ENCODE results near the gene LEMD1. TPM values are rescaled to one million over a fixed set of nuclear protein-coding genes. Genes with fewer than 3 reads are reported as not detected.

Gene LEMD1
- total RNA-seq, 1 experiment from 2014 or later: not detected

DNA sequence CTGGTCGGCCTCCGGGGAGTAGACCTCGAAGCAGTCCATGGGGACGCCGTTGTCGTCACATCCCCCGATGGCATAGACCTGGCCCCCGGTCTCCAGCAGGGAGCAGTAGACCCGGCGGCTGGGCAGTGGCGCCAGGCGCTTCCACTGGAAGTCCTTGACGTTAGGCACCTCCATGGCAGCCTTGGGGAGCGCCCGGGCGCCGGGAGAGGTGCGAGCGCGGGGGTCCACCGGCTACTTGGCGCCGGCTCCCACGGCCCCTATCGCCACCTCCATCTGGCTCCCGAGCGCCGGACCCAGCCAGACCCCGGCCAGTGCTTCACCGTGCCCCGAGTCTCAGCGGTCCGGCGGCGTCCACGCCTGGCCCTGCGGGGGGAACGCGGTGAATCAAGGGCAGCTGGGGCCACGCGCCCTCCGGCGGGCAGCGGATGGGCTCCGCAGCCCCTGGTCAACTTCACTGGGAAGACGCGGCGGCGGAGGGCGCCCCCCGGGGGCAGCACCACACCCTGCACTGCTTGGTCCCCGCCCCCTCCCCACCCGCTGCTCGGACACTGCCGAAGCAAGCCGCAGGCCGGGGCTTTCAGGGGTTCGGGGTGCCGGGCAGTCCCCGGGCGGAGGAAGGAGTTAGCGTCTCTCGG is 78.3 kb downstream of the LEMD1 start:
- Histone ChIP-seq H3K79me2 (ENCODE audit: low read length) (no peaks in the 10 kb centered on the region), H3K4me2 (ENCODE audit: low read length) (peak overlapping the region; percentile 84), H2AFZ (ENCODE audit: low read length) (peak overlapping the region; percentile 83; the same call in 1 of the 2 replicates), H3K9ac (ENCODE audit: low read length) (no peak overlapping the region), H3K27me3 (ENCODE audit: low read length) (peaks cover 10% of the 10 kb centered on the region), H4K20me1 (ENCODE audit: low read length) (no peaks in the 10 kb centered on the region), H3K27ac (ENCODE audit: low read length) (no peak overlapping the region), H3K9me2 (replicated peaks; ENCODE audit: low read length) (no peaks in the 10 kb centered on the region), H3F3A (ENCODE audit: low read length, unreplicated experiment) (no peaks in the 10 kb centered on the region), H3K9me3 (ENCODE audit: low read length) (no peaks in the 10 kb centered on the region), H3K36me3 (ENCODE audit: low read depth, low read length) (no peaks in the 10 kb centered on the region), H3K4me3 (ENCODE audit: low read length) (peak overlapping the region; percentile 59; the same call in 1 of the 2 replicates), H3K4me1 (ENCODE audit: insufficient read depth, low read length) (peaks cover 6% of the 10 kb centered on the region; the same call in 1 of the 2 replicates)
- CTCF ChIA-PET: no interaction called here
- intact Hi-C loops (cut with micrococcal nuclease): no loop called here
- TF ChIP-seq EZH2 (IDR thresholded peaks at IDR 0.05; ENCODE audit: low read length, unreplicated experiment) (no peak), EZH2phosphoT487 (IDR thresholded peaks at IDR 0.05; ENCODE audit: borderline replicate concordance, low read length) (no peak)
- TF ChIP-seq, protein P1, sequence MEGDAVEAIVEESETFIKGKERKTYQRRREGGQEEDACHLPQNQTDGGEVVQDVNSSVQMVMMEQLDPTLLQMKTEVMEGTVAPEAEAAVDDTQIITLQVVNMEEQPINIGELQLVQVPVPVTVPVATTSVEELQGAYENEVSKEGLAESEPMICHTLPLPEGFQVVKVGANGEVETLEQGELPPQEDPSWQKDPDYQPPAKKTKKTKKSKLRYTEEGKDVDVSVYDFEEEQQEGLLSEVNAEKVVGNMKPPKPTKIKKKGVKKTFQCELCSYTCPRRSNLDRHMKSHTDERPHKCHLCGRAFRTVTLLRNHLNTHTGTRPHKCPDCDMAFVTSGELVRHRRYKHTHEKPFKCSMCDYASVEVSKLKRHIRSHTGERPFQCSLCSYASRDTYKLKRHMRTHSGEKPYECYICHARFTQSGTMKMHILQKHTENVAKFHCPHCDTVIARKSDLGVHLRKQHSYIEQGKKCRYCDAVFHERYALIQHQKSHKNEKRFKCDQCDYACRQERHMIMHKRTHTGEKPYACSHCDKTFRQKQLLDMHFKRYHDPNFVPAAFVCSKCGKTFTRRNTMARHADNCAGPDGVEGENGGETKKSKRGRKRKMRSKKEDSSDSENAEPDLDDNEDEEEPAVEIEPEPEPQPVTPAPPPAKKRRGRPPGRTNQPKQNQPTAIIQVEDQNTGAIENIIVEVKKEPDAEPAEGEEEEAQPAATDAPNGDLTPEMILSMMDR (conservative IDR thresholded peaks at IDR 0.05; ENCODE audit: low read depth, low read length): no peak
- no peak for DNase-seq
- no peak for ATAC-seq
- POLR2A ChIA-PET (ENCODE audit: unreplicated experiment): no interaction called here
- BruUV-seq (replicated peaks): no TSS peak

DNA sequence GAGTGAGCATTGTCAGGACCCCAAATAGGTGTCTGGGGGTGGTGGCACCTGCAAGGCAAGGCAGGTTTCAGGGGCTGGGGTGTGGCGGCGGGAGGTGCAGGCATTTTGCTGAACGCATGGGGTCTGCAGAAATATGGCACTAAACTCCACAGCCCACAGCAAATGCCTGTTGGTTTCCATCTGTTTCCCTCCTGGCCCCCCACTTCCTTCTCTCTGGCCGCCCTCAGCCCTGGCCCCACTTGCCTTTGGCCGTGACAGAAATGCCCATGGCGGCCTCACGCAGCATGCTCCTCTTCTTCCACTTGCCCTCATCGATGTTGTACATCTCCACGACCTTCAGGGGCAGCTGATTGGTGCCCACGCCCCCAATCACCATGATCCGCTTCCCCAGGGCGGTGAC is 78.9 kb downstream of the LEMD1 start:
- CTCF ChIA-PET: no interaction called here
- peaks cover 6% of the 10 kb centered on the region; the same call in 1 of the 2 replicates for H3K4me1 ChIP-seq (ENCODE audit: insufficient read depth, low read length)

DNA sequence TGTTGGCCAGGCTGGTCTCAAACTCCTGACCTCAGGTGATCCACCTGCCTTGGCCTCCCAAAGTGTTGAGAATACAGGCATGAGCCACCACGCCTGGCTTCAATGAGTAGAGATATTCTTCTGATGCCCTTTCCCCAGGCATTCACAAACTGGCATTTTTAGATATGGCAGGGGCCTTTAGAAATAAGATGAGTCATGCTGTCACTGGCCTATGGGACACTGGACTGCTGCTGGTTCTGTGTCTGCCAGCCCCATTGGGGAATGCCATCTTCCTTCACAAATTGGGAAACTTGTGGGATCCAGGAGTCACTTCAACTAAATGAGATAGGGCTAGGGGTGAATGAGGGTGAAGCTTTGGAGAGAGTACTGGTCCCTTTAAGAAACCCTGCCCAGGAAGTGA is 81.2 kb downstream of the LEMD1 start:
- H2AFZ ChIP-seq (ENCODE audit: low read length): no peak overlapping the region
- no peak overlapping the region for H3K27ac ChIP-seq (ENCODE audit: low read length)
- BruUV-seq (replicated peaks): no TSS peak
- no peaks in the 10 kb centered on the region for H3K9me3 ChIP-seq (ENCODE audit: low read length)
- ChIA-PET POLR2A (ENCODE audit: unreplicated experiment) (no interaction called here), CTCF (interaction anchor here (1.2 kb wide), 1 partner anchor 13 kb away, joined by 4 read pairs; no protein-coding TSS in a partner anchor)
- no peaks in the 10 kb centered on the region for H3K79me2 ChIP-seq (ENCODE audit: low read length)
- H3K4me1 ChIP-seq (ENCODE audit: insufficient read depth, low read length): peaks cover 6% of the 10 kb centered on the region; the same call in 1 of the 2 replicates
- H4K20me1 ChIP-seq (ENCODE audit: low read length): no peaks in the 10 kb centered on the region
- H3K36me3 ChIP-seq (ENCODE audit: low read depth, low read length): no peaks in the 10 kb centered on the region; the same call in 1 of the 2 replicates
- DNase-seq (no peak), ATAC-seq (no peak)
- no peak for TF ChIP-seq EZH2 (IDR thresholded peaks at IDR 0.05; ENCODE audit: low read length, unreplicated experiment)
- TF ChIP-seq, protein P1 (conservative IDR thresholded peaks at IDR 0.05; ENCODE audit: low read depth, low read length): no peak
- no peak for TF ChIP-seq EZH2phosphoT487 (IDR thresholded peaks at IDR 0.05; ENCODE audit: borderline replicate concordance, low read length)
- H3K27me3 ChIP-seq (ENCODE audit: low read length): peaks cover 10% of the 10 kb centered on the region
- H3K9ac ChIP-seq (ENCODE audit: low read length): no peak overlapping the region
- no peaks in the 10 kb centered on the region for H3F3A ChIP-seq (ENCODE audit: low read length, unreplicated experiment)
- intact Hi-C loops (cut with micrococcal nuclease): no loop called here
- no peak overlapping the region for H3K4me3 ChIP-seq (ENCODE audit: low read length)
- H3K4me2 ChIP-seq (ENCODE audit: low read length): no peak overlapping the region
- H3K9me2 ChIP-seq (replicated peaks; ENCODE audit: low read length): no peaks in the 10 kb centered on the region

More for the DNA sequence above, 78.9 kb downstream of the LEMD1 start:
- Histone ChIP-seq H3K4me3 (ENCODE audit: low read length) (no peak overlapping the region), H3F3A (ENCODE audit: low read length, unreplicated experiment) (no peaks in the 10 kb centered on the region), H3K27ac (ENCODE audit: low read length) (no peak overlapping the region), H3K79me2 (ENCODE audit: low read length) (no peaks in the 10 kb centered on the region), H3K9ac (ENCODE audit: low read length) (no peak overlapping the region), H2AFZ (ENCODE audit: low read length) (no peak overlapping the region), H4K20me1 (ENCODE audit: low read length) (no peaks in the 10 kb centered on the region), H3K9me3 (ENCODE audit: low read length) (no peaks in the 10 kb centered on the region), H3K9me2 (replicated peaks; ENCODE audit: low read length) (no peaks in the 10 kb centered on the region), H3K27me3 (ENCODE audit: low read length) (peaks cover 10% of the 10 kb centered on the region), H3K36me3 (ENCODE audit: low read depth, low read length) (no peaks in the 10 kb centered on the region), H3K4me2 (ENCODE audit: low read length) (no peak overlapping the region)
- POLR2A ChIA-PET (ENCODE audit: unreplicated experiment): no interaction called here
- ATAC-seq: no peak
- no peak for DNase-seq
- TF ChIP-seq EZH2 (IDR thresholded peaks at IDR 0.05; ENCODE audit: low read length, unreplicated experiment): no peak
- no TSS peak for BruUV-seq (replicated peaks)
- intact Hi-C loops (cut with micrococcal nuclease): no loop called here

All from PC-3 (cell line).